K562 (cell line): ENCODE data around the gene AFAP1. TPM values are rescaled to one million over a fixed set of nuclear protein-coding genes. Genes with fewer than 3 reads are reported as not detected.

Experiments used
- ATAC-seq: fragments of 200-7000 bp; cut with Tn5 transposase; 3 replicates; pipeline ENCODE4 v1.9.1; 2020; ENCODE audit warnings: moderate library complexity
- BruUV-seq: library from RNA; stranded (reverse); fragments of 400-500 nt; replicated peaks from 2 replicates; lab custom pipeline; 2021; lab: Mats Ljungman, UMichigan
- CTCF ChIA-PET: fragments of 300-600 bp; formaldehyde crosslinking; extraction: SDS; loops from one replicate; lab custom pipeline; 2021; ENCODE audit warnings: low intra/inter-chr PET ratio; lab: Yijun Ruan, JAX
- POLR2A ChIA-PET: fragments of 300-600, 350-650 bp; sonication (Branson Sonifier 250); formaldehyde crosslinking; extraction: SDS; loops from one replicate; lab custom pipeline; 2021; ENCODE audit warnings: antibody characterized with exemption, inconsistent platforms; lab: Yijun Ruan, JAX
- DNase-seq, 4 experiments: peaks; one replicate each; pipeline versions ENCODE4 v3.0.0 to v3.0.0-alpha.2; 2011 to 2018; ENCODE audit warnings: low spot score in 3 of 4, mixed read lengths in 3 of 4; ENCODE audit errors: extremely low read depth in 1 of 4
- FAIRE-seq: peaks from 2 replicates; lab custom pipeline; 2011; peaks lifted over from hg19 to GRCh38; lab: Jason Lieb, UNC
- H2AFZ ChIP-seq: 2 replicates; pipeline ENCODE4 v1.6.0; 2011; ENCODE audit warnings: low read depth, low read length, control low read depth, inconsistent platforms
- H3K27ac ChIP-seq: fragments of 200-600 bp; 3 replicates; pipeline ENCODE4 v1.8.0; 2011; ENCODE audit warnings: low read depth, mild to moderate bottlenecking, control low read depth, inconsistent platforms, low read length, moderate library complexity, mixed read lengths; ENCODE audit errors: extremely low read depth
- H3K27me3 ChIP-seq, 2 experiments: fragments of 300-600 bp in 1 of 2; 2 replicates in 1 of 2; 3 replicates in 1 of 2; pipeline versions ENCODE4 v1.6.0 to v1.8.0; 2011; ENCODE audit warnings: inconsistent platforms in 2 of 2, low read length in 2 of 2, mild to moderate bottlenecking in 1 of 2, mixed read lengths in 1 of 2, moderate library complexity in 1 of 2; ENCODE audit not compliant: control insufficient read depth in 2 of 2, insufficient read depth in 2 of 2
- H3K36me3 ChIP-seq: fragments of 300-600 bp; 3 replicates; pipeline ENCODE4 v1.8.0; 2011; ENCODE audit warnings: mild to moderate bottlenecking, low read length, inconsistent platforms; ENCODE audit not compliant: control insufficient read depth, insufficient read depth
- H3K4me1 ChIP-seq, 2 experiments: fragments of 200-600 bp in 1 of 2; replicated peaks in 1 of 2; 2 replicates in 1 of 2; 3 replicates in 1 of 2; pipeline versions ENCODE4 v1.5.1 to v1.8.0; 2011; ENCODE audit warnings: inconsistent platforms in 2 of 2, low read length in 2 of 2, mild to moderate bottlenecking in 1 of 2, mixed read lengths in 1 of 2, moderate library complexity in 1 of 2; ENCODE audit not compliant: control insufficient read depth in 2 of 2, insufficient read depth in 2 of 2
- H3K4me2 ChIP-seq: 2 replicates; pipeline ENCODE4 v1.6.1; 2011; ENCODE audit warnings: low read length, control low read depth, inconsistent platforms, mixed read lengths; ENCODE audit not compliant: insufficient read depth
- H3K4me3 ChIP-seq: fragments of 200-600 bp; sonication (generic), shearing (Covaris generic); 2 replicates; pipeline ENCODE4 v1.5.1; 2016; ENCODE audit warnings: control low read depth, inconsistent platforms
- H3K79me2 ChIP-seq: fragments of 200-600 bp; 3 replicates; pipeline ENCODE4 v1.8.0; 2011; ENCODE audit warnings: low read length, inconsistent platforms; ENCODE audit not compliant: control insufficient read depth, insufficient read depth
- H3K9ac ChIP-seq, 2 experiments: 2 replicates each; pipeline versions ENCODE4 v1.6.0 to v1.6.1; 2011; ENCODE audit warnings: low read depth in 2 of 2, low read length in 2 of 2, control low read depth in 1 of 2, inconsistent platforms in 1 of 2, mild to moderate bottlenecking in 1 of 2, mixed read lengths in 1 of 2; ENCODE audit not compliant: insufficient read depth in 1 of 2
- H3K9me1 ChIP-seq: one replicate; pipeline ENCODE4 v1.6.0; 2011; ENCODE audit warnings: inconsistent platforms, mild to moderate bottlenecking, low read length, moderate library complexity; ENCODE audit not compliant: control insufficient read depth, insufficient read depth
- H3K9me3 ChIP-seq: replicated peaks from 2 replicates; pipeline ENCODE4 v1.5.1; 2011; ENCODE audit warnings: low read depth, low read length, inconsistent platforms; ENCODE audit not compliant: control insufficient read depth, insufficient read depth
- H4K20me1 ChIP-seq: replicated peaks from 2 replicates; pipeline ENCODE4 v1.6.1; 2011; ENCODE audit warnings: low read length, inconsistent platforms, mixed read lengths; ENCODE audit not compliant: control insufficient read depth, insufficient read depth
- CBX3 ChIP-seq, 2 experiments: IDR thresholded peaks; 1 replicate in 1 of 2; 2 replicates in 1 of 2; pipeline ENCODE4 v1.6.1; 2012; ENCODE audit warnings: inconsistent platforms in 2 of 2, low read length in 2 of 2, borderline replicate concordance in 1 of 2, control low read depth in 1 of 2
- ESRRB ChIP-seq: fragments of 250-450 bp; sonication (Bioruptor Pico); IDR thresholded peaks from 2 replicates; pipeline ENCODE4 v1.5.0; 2020; ENCODE audit warnings: mild to moderate bottlenecking, moderate library complexity, borderline replicate concordance
- HMGN3 ChIP-seq: IDR thresholded peaks from 2 replicates; pipeline ENCODE4 v1.6.1; 2011; ENCODE audit warnings: borderline replicate concordance, low read depth, mild to moderate bottlenecking, mixed read lengths, low read length; ENCODE audit not compliant: insufficient read length; ENCODE audit errors: extremely low read depth
- NFE2 ChIP-seq: IDR thresholded peaks from 2 replicates; pipeline ENCODE4 v1.6.1; 2014; ENCODE audit warnings: antibody characterized with exemption, low read depth
- SOX6 ChIP-seq: fragments of 450-650 bp; IDR thresholded peaks from 2 replicates; pipeline ENCODE4 v1.6.1; 2014; ENCODE audit warnings: mild to moderate bottlenecking
- TCF3 ChIP-seq: sonication (generic); formaldehyde crosslinking; IDR thresholded peaks from 2 replicates; pipeline ENCODE4 v1.4.0; 2020; ENCODE audit warnings: mild to moderate bottlenecking, missing genetic modification reagents
- ZBTB34 ChIP-seq: fragments of 250-450 bp; sonication (Bioruptor Pico); IDR thresholded peaks from 2 replicates; pipeline ENCODE4 v1.8.0; 2021; ENCODE audit warnings: mild to moderate bottlenecking, moderate library complexity
- ZC3H4 ChIP-seq: sonication (generic); formaldehyde crosslinking; IDR thresholded peaks from 2 replicates; pipeline ENCODE4 v1.9.0; 2021; ENCODE audit warnings: missing genetic modification reagents, borderline replicate concordance
- ZFPM2 ChIP-seq: fragments of 250-450 bp; sonication (Bioruptor Pico); IDR thresholded peaks from 2 replicates; pipeline ENCODE4 v1.5.1; 2022; ENCODE audit warnings: mild to moderate bottlenecking
- ZNF586 ChIP-seq: fragments of 450-650 bp; formaldehyde crosslinking; conservative IDR thresholded peaks from 2 replicates; pipeline ENCODE4 v1.4.0; 2020; ENCODE audit warnings: mild to moderate bottlenecking, moderate library complexity
- ZNF644 ChIP-seq: fragments of 200-800 bp; sonication (Bioruptor generic); IDR thresholded peaks from 2 replicates; pipeline ENCODE4 v1.6.1; 2016; ENCODE audit warnings: low read depth, missing genetic modification characterization, missing compliant biosample characterization
- WGBS: fragments of 100-300 bp; shearing (Covaris generic); methylation state at CpG from one replicate; pipeline ENCODE4 v1.1.6; 2016; ENCODE audit warnings: low coverage, mixed read lengths; ENCODE audit not compliant: insufficient coverage; ENCODE audit errors: missing lambda C conversion rate; 5-methylcytosine and 5-hydroxymethylcytosine counted together
- in situ Hi-C: fragments of 300-500 bp; cut with MboI; formaldehyde crosslinking; loops from 4 replicates; pipeline ENCODE4 v1.15.0; 2018; ENCODE audit warnings: inconsistent platforms, mixed read lengths
- intact Hi-C: fragments of 100-400 bp; cut with micrococcal nuclease; formaldehyde crosslinking; loops from 2 replicates; pipeline ENCODE4 v1.14.2; 2022
- polyA plus RNA-seq, 8 experiments: library from polyadenylated mRNA; depleted of rRNA in 4 of 8; stranded (reverse) in 5 of 8; unstranded in 3 of 8; fragments of >200 nt; fragmentation: Nextera tagmentation in 2 of 8; fragmentation: Illumina TruSeq in 1 of 8; extraction: Ambion mirVana in 2 of 8; extraction: Trizol in 1 of 8; gene quantifications; 2 replicates each; pipeline versions ENCODE4 v1.2.1 to v1.2.3, GENCODE V29; 2011 to 2014; ENCODE audit warnings: inconsistent platforms in 1 of 8, missing spikeins in 1 of 8
- total RNA-seq, 7 experiments: library from RNA; depleted of rRNA in 6 of 7; stranded (reverse); fragments of >200 nt in 6 of 7; fragmentation: Illumina TruSeq in 2 of 7; extraction: Trizol in 2 of 7; gene quantifications; 2 replicates each; pipeline versions ENCODE4 v1.2.1 to v1.2.3, GENCODE V29; 2011 to 2021; ENCODE audit warnings: low replicate concordance in 1 of 7

Gene AFAP1
- total and polyA plus RNA-seq, 9 of the 15 experiments (the other 6 are each of a cell fraction or from before 2014, with no cell fraction given): 0.07 to 0.42 (median 0.12) TPM; not detected in 1

GRCh38 chr4:7845493-7846128, 94.0 kb downstream of the AFAP1 start:
- intact Hi-C loops: no loop called here
- ATAC-seq: no peak
- H3K9me3 ChIP-seq: no peaks in the 10 kb centered on the region
- TF ChIP-seq ZBTB34 (CRISPR knock-in tag) (no peak), NFE2 (no peak), ZNF586 (no peak), ZFPM2 (no peak), CBX3 (IDR thresholded peaks at IDR 0.05; ENCODE audit: borderline replicate concordance in 1 of 2, low read length in 2 of 2) (no peak), ZNF644 (tag) (no peak), TCF3 (CRISPR knock-in tag) (no peak), ESRRB (no peak), HMGN3 (no peak), ZC3H4 (no peak), SOX6 (no peak)
- H3K27ac ChIP-seq: no peak overlapping the region
- no peak for FAIRE-seq
- ChIA-PET POLR2A (interaction anchor here (0.7 kb wide), 1 partner anchor 14 kb away, joined by 3 read pairs; no protein-coding TSS in a partner anchor), CTCF (interaction anchor here (1.9 kb wide), 1 partner anchor 142 kb away, joined by 5 read pairs; no protein-coding TSS in a partner anchor)
- 1% methylated on average over 13 of the region's 13 CpGs for WGBS
- no TSS peak for BruUV-seq
- no peaks in the 10 kb centered on the region for H3K4me1 ChIP-seq
- H3K36me3 ChIP-seq: no peaks in the 10 kb centered on the region
- no peaks in the 10 kb centered on the region for H4K20me1 ChIP-seq
- no peak overlapping the region for H3K4me3 ChIP-seq
- no peak overlapping the region for H2AFZ ChIP-seq
- no peak overlapping the region for H3K4me2 ChIP-seq
- no peaks in the 10 kb centered on the region for H3K9me1 ChIP-seq
- no peak for DNase-seq
- peaks cover 3 to 37% of the 10 kb centered on the region in 2 experiments; a peak in 3 of 5 replicates for H3K27me3 ChIP-seq
- in situ Hi-C loops: no loop called here
- H3K79me2 ChIP-seq: no peaks in the 10 kb centered on the region
- H3K9ac ChIP-seq: no peak overlapping the region
